H1 (cell line): ENCODE data around the gene PFKM. TPM values are rescaled to one million over a fixed set of nuclear protein-coding genes. Genes with fewer than 3 reads are reported as not detected.

Experiments
- CTCF ChIA-PET: fragments of 300-600 bp; sonication (Branson Sonifier 250); formaldehyde crosslinking; loops from one replicate; lab custom pipeline; 2021; ENCODE audit not compliant: partially characterized antibody; lab: Charles Lee
- POLR2A ChIA-PET: fragments of 300-600 bp; sonication (Branson Sonifier 250); formaldehyde crosslinking; loops from one replicate; lab custom pipeline; 2021; ENCODE audit warnings: inconsistent platforms; ENCODE audit not compliant: partially characterized antibody; lab: Charles Lee
- DNase-seq, 2 experiments: peaks; one replicate each; pipeline versions ENCODE4 v3.0.0 to v3.0.0-alpha.2; 2010 to 2022; ENCODE audit warnings: low spot score in 2 of 2, low read depth in 1 of 2, mixed read lengths in 1 of 2
- FAIRE-seq: peaks from 2 replicates; lab custom pipeline; 2011; peaks lifted over from hg19 to GRCh38; lab: Jason Lieb, UNC
- H2AFZ ChIP-seq: 2 replicates; pipeline ENCODE4 v1.8.1; 2012; ENCODE audit warnings: low read length, inconsistent platforms
- H2AK5ac ChIP-seq: 2 replicates; pipeline ENCODE4 v1.6.1; 2013; ENCODE audit warnings: low read depth, low read length
- H2BK120ac ChIP-seq: replicated peaks from 2 replicates; pipeline ENCODE3; 2013; ENCODE audit warnings: low read depth, low read length, inconsistent platforms
- H2BK12ac ChIP-seq: 2 replicates; pipeline ENCODE4 v1.6.1; 2013; ENCODE audit warnings: low read depth, low read length
- H2BK15ac ChIP-seq: 2 replicates; pipeline ENCODE4 v1.6.1; 2013; ENCODE audit warnings: low read length
- H2BK20ac ChIP-seq: 2 replicates; pipeline ENCODE4 v1.6.1; 2013; ENCODE audit warnings: low read length
- H2BK5ac ChIP-seq: 2 replicates; pipeline ENCODE4 v1.6.1; 2013; ENCODE audit warnings: low read depth, low read length
- H3K14ac ChIP-seq: 2 replicates; pipeline ENCODE4 v1.6.1; 2013; ENCODE audit warnings: inconsistent platforms; ENCODE audit not compliant: insufficient read length
- H3K18ac ChIP-seq: 2 replicates; pipeline ENCODE4 v1.6.1; 2013; ENCODE audit warnings: low read length; ENCODE audit errors: extremely low read depth
- H3K23ac ChIP-seq: 2 replicates; pipeline ENCODE4 v1.6.1; 2013; ENCODE audit warnings: inconsistent platforms; ENCODE audit not compliant: insufficient read length
- H3K23me2 ChIP-seq: 2 replicates; pipeline ENCODE4 v1.6.1; 2013; ENCODE audit warnings: low read depth, low read length
- H3K27ac ChIP-seq: 2 replicates; pipeline ENCODE4 v1.6.1; 2011; ENCODE audit warnings: low read depth, low read length, inconsistent platforms
- H3K27me3 ChIP-seq, 4 experiments: replicated peaks in 1 of 4; 1 replicate in 1 of 4; 2 replicates in 3 of 4; pipeline versions ENCODE4 v1.6.1 to v1.8.1; 2011 to 2013; ENCODE audit warnings: low read length in 3 of 4, mild to moderate bottlenecking in 3 of 4, inconsistent platforms in 2 of 4, mixed read lengths in 2 of 4, moderate library complexity in 1 of 4; ENCODE audit not compliant: control insufficient read depth in 3 of 4, insufficient read depth in 3 of 4; ENCODE audit errors: extremely low read depth in 1 of 4
- H3K36me3 ChIP-seq, 4 experiments: 2 replicates each; pipeline versions ENCODE4 v1.6.1 to v1.8.1; 2011 to 2013; ENCODE audit warnings: mild to moderate bottlenecking in 4 of 4, low read length in 3 of 4, moderate library complexity in 2 of 4, control low read depth in 1 of 4, inconsistent platforms in 1 of 4; ENCODE audit not compliant: insufficient read depth in 4 of 4, control insufficient read depth in 2 of 4
- H3K4ac ChIP-seq: replicated peaks from 2 replicates; pipeline ENCODE3; 2013; ENCODE audit warnings: low read length, low read depth, mixed read lengths, inconsistent platforms; ENCODE audit not compliant: insufficient read length
- H3K4me1 ChIP-seq, 4 experiments: replicated peaks in 1 of 4; 1 replicate in 1 of 4; 2 replicates in 3 of 4; pipeline versions ENCODE4 v1.6.1 to v1.8.1; 2011 to 2013; ENCODE audit warnings: low read length in 3 of 4, inconsistent platforms in 2 of 4, mixed read lengths in 1 of 4; ENCODE audit not compliant: insufficient read depth in 4 of 4, control insufficient read depth in 3 of 4
- H3K4me2 ChIP-seq, 2 experiments: 2 replicates each; pipeline versions ENCODE4 v1.6.1 to v1.8.1; 2011 to 2013; ENCODE audit warnings: low read depth in 2 of 2, low read length in 2 of 2, control low read depth in 1 of 2, inconsistent platforms in 1 of 2, mild to moderate bottlenecking in 1 of 2; ENCODE audit not compliant: insufficient read depth in 1 of 2
- H3K4me3 ChIP-seq, 4 experiments: fragments of 200-600, 300-600 bp in 1 of 4; sonication (generic), shearing (Covaris generic), sonication (Bioruptor Twin) in 1 of 4; 2 replicates each; pipeline versions ENCODE4 v1.5.1 to v1.8.1; 2011 to 2016; ENCODE audit warnings: low read length in 4 of 4, low read depth in 3 of 4, control low read depth in 2 of 4, inconsistent platforms in 2 of 4, mild to moderate bottlenecking in 2 of 4, mixed read lengths in 1 of 4, moderate library complexity in 1 of 4; ENCODE audit not compliant: insufficient read depth in 2 of 4; ENCODE audit errors: extremely low read depth in 1 of 4
- H3K56ac ChIP-seq: replicated peaks from 2 replicates; pipeline ENCODE3; 2013; ENCODE audit warnings: low read depth, mild to moderate bottlenecking, mixed read lengths, low read length, inconsistent platforms; ENCODE audit not compliant: insufficient read length
- H3K79me1 ChIP-seq: 2 replicates; pipeline ENCODE4 v1.6.1; 2013; ENCODE audit warnings: low read depth, low read length, control low read depth
- H3K79me2 ChIP-seq, 2 experiments: 2 replicates each; pipeline versions ENCODE4 v1.6.1 to v1.8.1; 2012 to 2013; ENCODE audit warnings: low read length in 2 of 2, mild to moderate bottlenecking in 2 of 2, inconsistent platforms in 1 of 2; ENCODE audit not compliant: insufficient read depth in 2 of 2, control insufficient read depth in 1 of 2
- H3K9ac ChIP-seq, 4 experiments: replicated peaks in 1 of 4; 1 replicate in 1 of 4; 2 replicates in 3 of 4; pipeline versions ENCODE4 v1.6.1 to v1.8.1; 2011 to 2013; ENCODE audit warnings: low read depth in 3 of 4, low read length in 3 of 4, control low read depth in 2 of 4, mild to moderate bottlenecking in 2 of 4, moderate library complexity in 2 of 4, inconsistent platforms in 1 of 4; ENCODE audit errors: extremely low read depth in 1 of 4
- H3K9me3 ChIP-seq, 2 experiments: 2 replicates each; pipeline versions ENCODE4 v1.6.1 to v1.8.1; 2012 to 2013; ENCODE audit warnings: mild to moderate bottlenecking in 2 of 2, moderate library complexity in 2 of 2, control low read depth in 1 of 2, inconsistent platforms in 1 of 2, low read depth in 1 of 2, low read length in 1 of 2, mixed read lengths in 1 of 2; ENCODE audit not compliant: insufficient read depth in 2 of 2
- H4K20me1 ChIP-seq, 2 experiments: replicated peaks in 1 of 2; 2 replicates each; pipeline versions ENCODE3 to v1.8.1; 2011 to 2013; ENCODE audit warnings: inconsistent platforms in 2 of 2, low read length in 2 of 2, mild to moderate bottlenecking in 1 of 2; ENCODE audit not compliant: insufficient read depth in 2 of 2, control insufficient read depth in 1 of 2
- H4K5ac ChIP-seq: 2 replicates; pipeline ENCODE4 v1.6.1; 2013; ENCODE audit warnings: low read length, low read depth, mixed read lengths, inconsistent platforms; ENCODE audit not compliant: insufficient read length
- H4K8ac ChIP-seq: 2 replicates; pipeline ENCODE4 v1.8.0; 2013; ENCODE audit warnings: mild to moderate bottlenecking, moderate library complexity, low read length, inconsistent platforms; ENCODE audit not compliant: insufficient read depth; ENCODE audit errors: extremely low read depth
- H4K91ac ChIP-seq: replicated peaks from 2 replicates; pipeline ENCODE3; 2013; ENCODE audit warnings: low read length, mixed read lengths, inconsistent platforms; ENCODE audit not compliant: insufficient read length
- CHD1 ChIP-seq: IDR thresholded peaks from 2 replicates; pipeline ENCODE4 v1.6.1; 2012; ENCODE audit warnings: low read depth, low read length, improper control_type of control experiment
- HDAC6 ChIP-seq: IDR thresholded peaks from one replicate; pipeline ENCODE4 v1.7.1; 2012; ENCODE audit warnings: low read depth, mild to moderate bottlenecking, inconsistent platforms, low read length, moderate library complexity
- JUN ChIP-seq: IDR thresholded peaks from 2 replicates; pipeline ENCODE4 v1.6.1; 2011; ENCODE audit warnings: low read depth, mild to moderate bottlenecking, improper control_type of control experiment, low read length
- SIN3A ChIP-seq, 2 experiments: IDR thresholded peaks in 1 of 2; conservative IDR thresholded peaks in 1 of 2; 2 replicates each; pipeline ENCODE4 v1.6.1; 2011 to 2012; ENCODE audit warnings: low read length in 2 of 2, improper control_type of control experiment in 1 of 2, low read depth in 1 of 2, mild to moderate bottlenecking in 1 of 2
- TEAD4 ChIP-seq: IDR thresholded peaks from 2 replicates; pipeline ENCODE4 v1.6.1; 2012; ENCODE audit warnings: low read depth, low read length, inconsistent platforms, mixed read lengths
- YY1 ChIP-seq: IDR thresholded peaks from 2 replicates; pipeline ENCODE4 v1.6.1; 2011; ENCODE audit warnings: low read depth, mild to moderate bottlenecking, low read length
- WGBS, 2 experiments: shearing (Covaris generic) in 1 of 2; methylation state at CpG; one replicate each; pipeline versions ENCODE4 v1.1.6 to v1.1.7; 2013 to 2015; ENCODE audit warnings: low lambda C conversion rate in 2 of 2, mixed read lengths in 2 of 2, inconsistent platforms in 1 of 2, low coverage in 1 of 2, missing lambda C conversion rate in 1 of 2; ENCODE audit not compliant: insufficient replicate concordance in 2 of 2, insufficient coverage in 1 of 2, insufficient read length in 1 of 2; ENCODE audit errors: extremely low coverage in 1 of 2, missing lambda C conversion rate in 1 of 2; 5-methylcytosine and 5-hydroxymethylcytosine counted together
- polyA plus RNA-seq, 7 experiments: library from polyadenylated mRNA; depleted of rRNA in 3 of 7; stranded (reverse) in 5 of 7; unstranded in 2 of 7; fragments of >200 nt in 5 of 7; fragments of 200-250 nt in 2 of 7; gene quantifications; 1 replicate in 5 of 7; 2 replicates in 1 of 7; 4 replicates in 1 of 7; pipeline versions ENCODE4 v1.2.1 to v1.2.3, GENCODE V29; 2011 to 2013; ENCODE audit warnings: missing spikeins in 2 of 7, mixed read lengths in 2 of 7
- total RNA-seq: library from RNA; stranded (reverse); fragmentation: NEBNext Ultra II Directional; extraction: Animal tissue kit (Norgen Biotek cat#: 25700); gene quantifications from 2 replicates; pipeline ENCODE4 v1.2.1, GENCODE V29; 2021
- TF ChIP-seq, protein P1 (sequence below), 3 experiments: IDR thresholded peaks; 1 replicate in 2 of 3; 2 replicates in 1 of 3; pipeline versions ENCODE4 v1.5.1 to v1.6.1; 2011; ENCODE audit warnings: low read length in 3 of 3, mild to moderate bottlenecking in 3 of 3, inconsistent platforms in 2 of 3, low read depth in 1 of 3, moderate library complexity in 1 of 3; ENCODE audit not compliant: insufficient read depth in 1 of 3; ENCODE audit errors: control extremely low read depth in 1 of 3

PFKM gene
- total and polyA plus RNA-seq, 2 of the 8 experiments (the other 6 are each of a cell fraction or from before 2014, with no cell fraction given): 62.6 to 106 TPM

GRCh38 chr12:48182631-48183030 lies 63.5 kb downstream of the PFKM start:
- H3K27ac ChIP-seq: no peak overlapping the region

More at GRCh38 chr12:48182631-48183030, 63.5 kb downstream of the PFKM start:
- no peak overlapping the region for H4K8ac ChIP-seq
- peaks cover 14% of the 10 kb centered on the region; the same call in 1 of the 2 replicates for H3K23me2 ChIP-seq
- peak overlapping the region; percentile 94 to 97 for H3K4me2 ChIP-seq
- no peak overlapping the region for H2AK5ac ChIP-seq
- H3K18ac ChIP-seq: no peak overlapping the region
- WGBS, 2 experiments: 19% methylated on average over 7 of the region's 7 CpGs; no CpG with 5 or more reads in 1 of the 2 experiments
- H2BK20ac ChIP-seq: no peak overlapping the region
- FAIRE-seq (no peak), DNase-seq (no peak)
- H3K14ac ChIP-seq: no peak overlapping the region
- H3K56ac ChIP-seq: no peak overlapping the region
- H3K4ac ChIP-seq: no peak overlapping the region
- H2BK15ac ChIP-seq: no peak overlapping the region
- H3K23ac ChIP-seq: no peak overlapping the region
- no peaks in the 10 kb centered on the region for H3K36me3 ChIP-seq
- TF ChIP-seq CHD1 (no peak), JUN (no peak), TEAD4 (no peak), YY1 (no peak), HDAC6 (no peak), SIN3A (conservative IDR thresholded peaks at IDR 0.05 in 1 of 2, IDR thresholded peaks at IDR 0.05 in 1 of 2; ENCODE audit: low read depth in 1 of 2, low read length in 2 of 2) (no peak)
- TF ChIP-seq, protein P1, sequence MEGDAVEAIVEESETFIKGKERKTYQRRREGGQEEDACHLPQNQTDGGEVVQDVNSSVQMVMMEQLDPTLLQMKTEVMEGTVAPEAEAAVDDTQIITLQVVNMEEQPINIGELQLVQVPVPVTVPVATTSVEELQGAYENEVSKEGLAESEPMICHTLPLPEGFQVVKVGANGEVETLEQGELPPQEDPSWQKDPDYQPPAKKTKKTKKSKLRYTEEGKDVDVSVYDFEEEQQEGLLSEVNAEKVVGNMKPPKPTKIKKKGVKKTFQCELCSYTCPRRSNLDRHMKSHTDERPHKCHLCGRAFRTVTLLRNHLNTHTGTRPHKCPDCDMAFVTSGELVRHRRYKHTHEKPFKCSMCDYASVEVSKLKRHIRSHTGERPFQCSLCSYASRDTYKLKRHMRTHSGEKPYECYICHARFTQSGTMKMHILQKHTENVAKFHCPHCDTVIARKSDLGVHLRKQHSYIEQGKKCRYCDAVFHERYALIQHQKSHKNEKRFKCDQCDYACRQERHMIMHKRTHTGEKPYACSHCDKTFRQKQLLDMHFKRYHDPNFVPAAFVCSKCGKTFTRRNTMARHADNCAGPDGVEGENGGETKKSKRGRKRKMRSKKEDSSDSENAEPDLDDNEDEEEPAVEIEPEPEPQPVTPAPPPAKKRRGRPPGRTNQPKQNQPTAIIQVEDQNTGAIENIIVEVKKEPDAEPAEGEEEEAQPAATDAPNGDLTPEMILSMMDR (IDR thresholded peaks at IDR 0.05; ENCODE audit: control extremely low read depth in 1 of 3, insufficient read depth in 1 of 3, low read depth in 1 of 3, low read length in 3 of 3): no peak
- no peak overlapping the region for H3K9ac ChIP-seq
- H3K4me3 ChIP-seq: peak overlapping the region; percentile 35 to 80 (median 72); a peak in 7 of 8 replicates
- H2BK120ac ChIP-seq: no peak overlapping the region
- no peaks in the 10 kb centered on the region for H3K79me2 ChIP-seq
- peaks cover 6 to 20% (median 11%) of the 10 kb centered on the region in 4 experiments; a peak in 6 of 7 replicates for H3K4me1 ChIP-seq
- no peaks in the 10 kb centered on the region for H3K79me1 ChIP-seq
- no peaks in the 10 kb centered on the region for H4K20me1 ChIP-seq
- peaks cover 8 to 39% (median 25%) of the 10 kb centered on the region in 4 experiments for H3K27me3 ChIP-seq
- H2BK12ac ChIP-seq: no peak overlapping the region
- H4K5ac ChIP-seq: no peak overlapping the region
- H2BK5ac ChIP-seq: no peak overlapping the region
- no peaks in the 10 kb centered on the region; a peak in 1 of 4 replicates for H3K9me3 ChIP-seq
- H2AFZ ChIP-seq: peak overlapping the region; percentile 43; the same call in 1 of the 2 replicates
- ChIA-PET CTCF (interaction anchor here (0.8 to 1.3 kb wide), 15 partner anchors 9 to 440 kb away, joined by 3 to 14 read pairs (median 4); partner anchors contain the start of genes ASB8 and PFKM), POLR2A (interaction anchor here (0.6 to 1.6 kb wide), 6 partner anchors 9 to 255 kb away, joined by 3 to 8 read pairs (median 4); partner anchors contain the start of gene ASB8)
- H4K91ac ChIP-seq: no peak overlapping the region
